H1 (cell line): Measurements from ENCODE around the gene VCX3A. TPM values are rescaled to one million over a fixed set of nuclear protein-coding genes. Genes with fewer than 3 reads are reported as not detected.

Experiments used
- CBX8 ChIP-seq: fragments of 300-800, 300-1000 bp; sonication (generic); IDR thresholded peaks from 2 replicates; pipeline ENCODE4 v1.7.1; 2016; ENCODE audit warnings: low read depth, low read length, borderline replicate concordance
- KDM4A ChIP-seq: IDR thresholded peaks from one replicate; pipeline ENCODE4 v1.7.1; 2012; ENCODE audit warnings: low read depth, mild to moderate bottlenecking, moderate library complexity, low read length, inconsistent platforms; ENCODE audit not compliant: severe bottlenecking
- RNF2 ChIP-seq: fragments of 200-900, 300-1000 bp; sonication (generic); IDR thresholded peaks from 2 replicates; pipeline ENCODE4 v1.7.1; 2016; ENCODE audit warnings: borderline replicate concordance, low read depth, mild to moderate bottlenecking, antibody characterized with exemption, low read length; ENCODE audit not compliant: poor library complexity, severe bottlenecking; ENCODE audit errors: missing control alignments
- SIX5 ChIP-seq: IDR thresholded peaks from 2 replicates; pipeline ENCODE4 v1.6.1; 2011; ENCODE audit warnings: mild to moderate bottlenecking, low read depth, low read length
- polyA plus RNA-seq, 7 experiments: library from polyadenylated mRNA; depleted of rRNA in 3 of 7; stranded (reverse) in 5 of 7; unstranded in 2 of 7; fragments of >200 nt in 5 of 7; fragments of 200-250 nt in 2 of 7; gene quantifications; 1 replicate in 5 of 7; 2 replicates in 1 of 7; 4 replicates in 1 of 7; pipeline versions ENCODE4 v1.2.1 to v1.2.3, GENCODE V29; 2011 to 2013; ENCODE audit warnings: missing spikeins in 2 of 7, mixed read lengths in 2 of 7
- total RNA-seq: library from RNA; stranded (reverse); fragmentation: NEBNext Ultra II Directional; extraction: Animal tissue kit (Norgen Biotek cat#: 25700); gene quantifications from 2 replicates; pipeline ENCODE4 v1.2.1, GENCODE V29; 2021

Gene VCX3A
- total and polyA plus RNA-seq, 2 of the 8 experiments (the other 6 are each of a cell fraction or from before 2014, with no cell fraction given), result 0.38 to 0.63 TPM

- TF ChIP-seq CBX8 (no peak), KDM4A (no peak), RNF2 (no peak), SIX5 (no peak)
These were observed 34.2 kb downstream of the VCX3A start (continued) for GRCh38 chrX:6500719-6501118.
